ENCODE data around the gene ZNF277.
"Not testable (repeated sequence)": the region's sequence is repeated elsewhere in the genome, so short reads cannot be mapped to it uniquely, and the experiment has no call there.

Gene ZNF277

DNA sequence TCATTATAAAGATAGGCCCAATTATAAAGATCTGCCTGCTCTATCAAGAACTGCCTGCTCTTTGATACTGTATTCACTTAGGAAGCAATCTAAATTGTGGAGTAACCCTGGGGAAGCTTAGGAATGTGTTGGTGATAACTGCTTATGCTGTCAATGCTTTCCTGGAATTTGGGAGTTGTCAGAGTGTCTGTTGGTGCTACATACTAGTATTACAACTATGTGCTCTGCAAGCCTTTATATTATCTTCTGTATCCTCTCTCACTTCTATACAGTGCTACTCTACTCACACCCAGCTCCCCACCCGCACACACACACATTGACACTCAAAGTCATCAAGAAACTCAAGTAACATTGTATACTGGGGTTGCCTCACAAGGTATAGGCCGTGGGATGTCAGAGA, 6.1 kb downstream of the ZNF277 start:
- no peak for DNase-seq

DNA sequence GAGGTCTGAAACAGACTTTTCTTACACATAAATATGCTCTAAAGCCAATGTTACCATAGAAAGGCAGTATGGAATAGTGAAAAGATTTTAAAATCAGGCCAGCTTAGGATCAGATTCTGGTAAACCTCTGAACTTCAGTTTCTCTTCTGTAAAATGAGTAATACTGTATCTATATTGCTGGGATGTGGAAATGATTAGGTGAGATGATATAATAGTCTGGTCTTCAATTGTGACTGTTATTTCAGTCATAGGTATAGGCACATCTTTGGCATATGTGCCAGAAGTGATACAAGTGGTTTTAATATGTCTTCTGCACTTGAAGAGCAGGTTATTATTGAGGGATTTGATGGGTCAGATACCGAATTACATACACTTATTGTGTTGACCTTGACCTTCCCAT, 7.2 kb downstream of the ZNF277 start:
- DNase-seq = no peak

DNA sequence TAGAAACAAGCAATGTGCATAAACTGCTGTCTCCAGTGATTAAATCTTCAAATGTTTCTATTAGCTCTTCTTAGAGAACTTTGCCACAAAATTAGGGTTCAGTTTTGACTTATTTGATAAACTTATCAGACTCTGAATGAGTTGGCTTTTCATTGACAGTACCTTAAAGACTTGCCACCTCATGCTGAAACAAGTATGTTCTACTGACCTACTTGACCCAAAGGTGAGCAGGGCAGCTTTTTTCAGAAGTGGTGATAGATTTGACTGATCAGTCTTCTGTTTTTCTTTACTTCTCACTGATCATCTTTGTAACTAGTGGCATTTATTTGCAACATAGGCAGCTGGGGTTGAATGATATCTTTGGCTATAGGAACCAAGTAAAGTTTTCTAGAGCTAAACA, 7.8 kb downstream of the ZNF277 start:
- no peak for DNase-seq

DNA sequence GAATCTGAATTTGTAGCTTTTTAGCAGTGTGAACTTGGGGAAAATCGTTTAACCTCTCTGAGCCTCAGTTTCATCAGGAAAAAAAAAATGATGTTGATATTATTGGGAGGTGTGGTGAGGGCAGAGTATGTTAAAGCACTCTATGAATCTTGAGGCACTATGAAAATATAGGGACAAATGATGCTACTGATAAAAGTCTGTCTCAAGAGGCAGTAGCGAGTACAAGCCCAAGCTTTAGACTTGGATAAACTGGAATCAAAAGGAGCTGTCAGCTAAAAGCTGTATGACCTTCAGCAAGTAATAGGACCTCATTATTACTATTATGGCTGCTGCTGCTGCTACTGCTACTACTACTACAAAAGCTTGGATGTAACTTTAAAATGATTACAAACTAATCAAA, 8.4 kb downstream of the ZNF277 start:
- DNase-seq = no peak

DNA sequence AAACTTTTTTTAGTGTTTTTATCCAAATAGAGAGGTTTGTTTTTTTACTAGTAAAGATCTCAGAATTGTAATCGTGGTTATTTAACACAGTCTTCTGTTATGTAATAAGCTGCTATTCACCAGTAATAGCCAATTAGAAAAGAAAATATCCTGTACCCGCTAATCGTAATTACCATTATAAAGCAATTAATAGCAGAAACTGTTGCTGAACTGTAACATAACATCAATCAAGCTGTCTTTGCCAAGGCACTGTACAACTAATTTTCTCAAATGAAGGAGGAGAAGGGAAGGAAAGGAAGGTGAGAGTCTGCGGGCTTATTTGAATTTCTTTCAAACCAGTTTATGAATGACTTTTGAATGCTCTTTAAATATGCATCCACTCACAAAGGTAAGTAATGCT, 9.3 kb downstream of the ZNF277 start:
- no peak for DNase-seq

DNA sequence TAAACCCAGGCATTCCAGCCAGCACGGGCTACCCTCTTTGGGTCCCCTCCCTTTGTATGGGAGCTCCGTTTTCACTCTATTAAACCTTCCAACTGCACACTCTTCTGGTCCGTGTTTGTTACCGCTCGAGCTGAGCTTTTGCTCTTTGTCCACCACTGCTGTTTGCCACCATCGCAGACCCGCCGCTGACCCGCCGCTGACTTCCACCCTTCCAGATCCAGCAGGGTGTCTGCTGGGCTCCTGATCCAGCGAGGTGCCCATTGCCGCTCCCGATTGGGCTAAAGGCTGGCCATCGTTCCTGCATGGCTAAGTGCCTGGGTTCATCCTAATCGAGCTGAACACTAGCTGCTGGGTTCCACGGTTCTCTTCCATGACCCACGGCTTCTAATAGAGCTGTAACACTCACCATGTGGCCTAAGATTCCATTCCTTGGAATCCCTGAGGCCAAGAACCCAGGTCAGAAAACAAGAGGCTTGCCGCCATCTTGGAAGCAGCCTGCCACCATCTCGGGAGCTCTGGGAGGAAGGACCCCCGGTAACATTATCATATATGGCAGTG, 14.5 kb downstream of the ZNF277 start:
- DNase-seq = no peak

DNA sequence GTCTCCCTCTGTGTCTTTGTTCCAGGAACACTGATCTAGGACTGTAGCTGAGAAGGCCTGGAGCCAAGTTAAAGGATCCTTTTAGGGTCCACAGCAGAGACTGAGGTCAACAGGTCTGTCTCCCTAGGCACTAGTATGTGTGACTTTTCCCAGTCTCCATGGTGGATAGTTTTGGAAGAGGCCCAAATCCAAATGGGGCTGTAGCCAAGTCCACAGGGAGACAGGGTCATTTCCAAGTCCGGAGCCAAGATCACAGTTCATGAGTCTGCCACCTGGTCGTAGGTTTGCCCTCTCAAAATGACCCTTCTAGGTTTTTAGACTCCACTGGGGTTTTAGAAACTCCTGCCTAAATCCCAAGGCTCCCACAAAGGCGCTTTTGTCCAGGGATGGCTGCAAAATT, 16.8 kb downstream of the ZNF277 start:
- DNase-seq = no peak

DNA sequence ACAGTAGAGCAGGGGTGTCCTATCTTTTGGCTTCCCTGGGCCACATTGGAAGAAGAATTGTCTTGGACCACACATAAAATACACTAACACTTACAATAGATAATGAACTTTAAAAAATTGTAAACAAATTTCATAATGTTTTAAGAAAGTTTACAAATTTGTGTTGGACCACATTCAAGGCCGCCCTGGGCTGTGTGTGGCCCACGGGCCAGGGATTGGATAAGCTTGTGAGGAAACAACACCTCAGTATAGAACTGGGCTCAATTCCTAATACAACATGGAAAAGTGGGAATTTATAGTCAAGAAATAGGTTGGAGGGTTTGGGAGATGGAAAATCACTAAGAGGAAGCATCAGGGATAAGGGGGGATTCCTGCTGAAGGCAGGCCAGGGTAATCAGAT, 17.7 kb downstream of the ZNF277 start:
- no peak for DNase-seq

DNA sequence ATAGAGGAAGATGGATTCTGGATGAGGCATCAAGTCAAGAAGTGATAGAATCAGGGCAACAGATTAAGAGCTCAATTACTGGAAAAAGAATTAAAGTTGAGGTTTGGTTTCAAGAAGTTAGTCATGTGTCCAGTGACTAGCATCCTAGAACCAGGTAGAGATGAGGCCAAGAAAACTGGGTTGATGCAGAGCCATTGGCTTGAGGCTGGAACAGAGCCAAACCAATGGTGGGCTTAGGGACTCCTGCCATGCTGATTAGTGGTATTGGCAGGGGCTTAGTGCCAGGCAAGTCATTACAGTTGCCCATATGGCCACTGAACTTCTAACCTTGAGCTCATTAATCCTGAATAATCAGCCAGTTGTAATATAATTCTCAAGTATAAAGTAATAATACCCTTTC, 18.5 kb downstream of the ZNF277 start:
- no peak for DNase-seq

DNA sequence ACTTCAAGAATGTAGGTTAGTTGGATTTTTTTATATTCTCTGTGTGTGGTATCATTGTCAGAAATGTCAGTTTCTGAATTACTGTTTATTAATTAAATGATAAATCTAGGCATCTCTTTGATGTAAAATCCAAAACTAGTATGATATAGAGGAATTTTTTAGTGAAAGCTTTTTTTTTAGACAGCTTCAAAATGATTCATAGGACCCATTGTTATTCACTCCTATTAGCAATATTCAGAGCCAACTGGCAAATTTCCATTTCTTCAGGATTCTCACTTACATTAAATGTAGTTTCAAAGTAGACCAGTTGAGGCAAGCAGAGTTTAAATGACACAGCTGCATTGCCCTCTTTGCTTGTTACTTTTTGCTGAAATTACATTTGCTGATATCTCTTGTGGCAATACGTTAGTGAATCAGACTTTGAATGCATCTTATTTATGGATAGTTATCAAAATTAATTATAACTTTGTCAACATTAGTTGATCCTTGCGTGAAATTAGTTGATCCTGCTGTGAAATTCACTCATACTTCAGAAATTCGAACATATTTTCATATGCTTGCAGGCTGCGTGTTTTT, 20.3 kb downstream of the ZNF277 start:
- no peak for DNase-seq

DNA sequence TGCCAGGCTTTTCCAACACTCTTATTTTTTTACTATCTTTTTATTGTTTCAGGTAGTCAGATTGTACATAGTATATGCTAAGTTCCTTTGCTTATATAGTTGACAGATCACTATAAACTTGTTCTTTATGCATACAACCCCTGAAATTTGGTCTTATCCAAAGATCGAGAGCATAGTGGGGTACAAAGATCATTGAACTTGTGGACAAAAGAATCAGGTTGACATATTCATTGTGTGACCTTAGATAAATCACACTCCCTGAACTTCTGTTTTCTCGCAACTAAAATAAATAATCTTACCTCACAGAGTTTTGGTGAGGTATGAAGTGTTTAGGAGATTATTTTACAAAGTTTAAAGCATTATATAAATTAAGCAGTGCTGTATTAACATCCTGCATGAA, 22.1 kb downstream of the ZNF277 start:
- no peak for DNase-seq

DNA sequence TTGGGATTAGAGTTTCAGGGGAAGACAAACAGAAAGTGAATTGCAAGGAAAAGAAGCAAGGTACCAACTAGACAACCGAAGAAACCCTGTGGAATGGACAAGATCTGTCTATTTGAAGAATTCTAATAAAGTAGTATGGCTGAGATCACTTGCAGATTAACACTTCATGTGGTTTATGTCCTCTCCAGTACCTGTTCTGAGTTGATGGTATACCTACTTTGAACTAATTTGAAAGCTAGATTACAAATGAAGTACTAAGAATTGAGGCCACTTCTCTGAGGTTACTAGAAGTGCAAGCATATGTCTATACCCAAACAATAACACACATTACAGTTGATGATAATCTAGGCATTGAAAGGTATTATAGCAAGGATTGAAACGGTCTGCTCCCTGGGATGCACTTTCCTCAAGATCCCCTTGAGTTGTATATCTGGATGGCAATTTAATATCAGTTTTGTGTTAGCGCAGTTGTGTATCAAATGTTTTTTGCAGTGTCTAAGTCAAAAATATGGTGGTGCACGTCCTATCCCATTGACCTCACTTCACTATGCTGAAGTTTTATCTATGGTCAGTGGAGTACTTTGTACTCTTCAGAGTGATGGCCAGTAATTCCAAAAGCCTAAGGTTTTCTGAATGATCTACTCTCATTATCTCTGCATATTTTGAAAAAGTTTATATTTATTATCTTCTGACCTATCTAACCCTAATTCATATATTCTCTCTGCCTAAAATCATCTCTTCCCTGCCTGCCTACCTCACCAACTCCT, 25.9 kb downstream of the ZNF277 start:
- DNase-seq = no peak

DNA sequence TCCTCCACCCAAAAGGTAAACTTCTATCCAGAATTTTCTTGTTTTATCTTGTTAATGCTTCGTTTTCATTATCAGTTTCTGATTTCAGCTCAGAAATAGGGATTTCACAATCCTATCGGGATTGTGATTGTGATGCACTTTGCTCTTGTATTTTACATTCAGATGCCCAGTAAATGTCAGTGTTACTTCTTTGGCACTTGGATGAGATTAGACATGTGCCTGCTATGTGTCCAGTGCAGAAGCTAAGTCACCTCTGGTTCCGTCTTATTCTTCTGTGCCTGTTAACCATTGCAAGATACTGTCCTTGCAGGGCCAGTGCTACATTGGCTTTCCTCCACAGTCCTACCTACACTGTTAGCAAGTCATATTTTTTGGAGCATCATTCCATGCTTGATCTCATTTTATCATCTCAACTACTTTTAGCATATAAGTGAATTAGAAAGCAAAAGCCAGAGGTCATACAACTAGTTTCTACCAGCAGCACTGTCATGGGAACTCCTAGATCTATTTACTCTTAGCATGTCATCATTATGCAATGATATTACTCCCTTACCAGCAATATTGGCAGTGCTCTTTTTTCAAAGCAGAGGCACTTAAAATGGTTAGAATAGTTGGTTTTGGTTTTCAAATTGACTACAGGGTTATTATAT, 26.7 kb downstream of the ZNF277 start:
- no peak for DNase-seq

DNA sequence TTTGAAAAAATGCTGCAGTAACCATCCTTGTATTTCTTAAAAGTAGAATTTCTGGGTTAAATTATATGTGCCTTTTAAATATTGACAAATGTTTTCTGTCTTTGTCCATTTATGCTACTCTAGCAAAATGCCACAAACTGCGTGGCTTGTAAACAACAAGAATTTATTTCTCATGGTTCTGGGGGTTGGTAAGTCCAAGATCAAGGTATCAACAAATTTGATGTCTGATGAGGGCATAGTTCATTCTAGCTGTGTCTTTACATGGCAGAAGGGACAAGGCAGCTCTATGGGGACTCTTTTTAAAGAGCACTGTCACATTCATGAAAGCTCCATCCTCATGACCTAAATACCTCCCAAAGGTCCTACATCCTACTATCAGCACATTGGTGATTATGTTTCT, 27.7 kb downstream of the ZNF277 start:
- DNase-seq = no peak

DNA sequence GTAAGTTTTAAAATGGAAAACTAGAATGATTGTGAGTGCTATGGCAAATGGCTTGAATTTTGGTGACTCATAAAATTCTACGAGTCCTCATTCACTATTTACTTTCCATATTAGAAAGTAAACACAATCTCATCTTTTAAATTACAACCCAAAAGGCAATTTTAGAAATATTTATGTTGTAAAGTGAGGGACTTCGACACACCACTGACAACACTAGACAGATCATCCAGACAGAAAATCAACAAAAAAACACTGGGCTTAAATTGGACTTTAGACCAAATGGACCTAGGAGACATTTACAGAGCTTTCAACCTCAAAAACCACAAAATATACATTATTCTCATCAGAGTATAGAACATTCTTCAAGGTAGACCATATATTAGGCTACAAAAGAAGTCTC, 30.1 kb downstream of the ZNF277 start:
- DNase-seq = no peak

DNA sequence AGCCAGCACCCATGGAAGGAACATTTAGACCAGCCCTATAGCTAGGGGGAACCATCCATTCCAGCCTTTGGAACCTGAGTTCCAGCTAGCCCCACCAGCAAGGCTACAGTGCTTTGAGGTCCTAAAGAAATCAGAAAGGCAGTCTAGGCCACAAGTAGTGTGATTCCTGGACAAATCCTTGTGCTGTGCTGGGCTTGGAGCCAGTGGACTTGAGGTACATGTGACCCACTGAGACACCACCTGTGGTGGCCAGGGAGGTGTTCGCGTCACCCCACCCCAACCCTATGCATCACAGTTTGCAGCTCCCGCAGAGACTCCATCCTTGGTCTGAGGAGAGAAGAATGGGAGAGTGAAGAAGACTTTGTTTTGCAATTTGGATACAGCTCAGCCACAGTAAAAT, 31.8 kb downstream of the ZNF277 start:
- no peak for DNase-seq

DNA sequence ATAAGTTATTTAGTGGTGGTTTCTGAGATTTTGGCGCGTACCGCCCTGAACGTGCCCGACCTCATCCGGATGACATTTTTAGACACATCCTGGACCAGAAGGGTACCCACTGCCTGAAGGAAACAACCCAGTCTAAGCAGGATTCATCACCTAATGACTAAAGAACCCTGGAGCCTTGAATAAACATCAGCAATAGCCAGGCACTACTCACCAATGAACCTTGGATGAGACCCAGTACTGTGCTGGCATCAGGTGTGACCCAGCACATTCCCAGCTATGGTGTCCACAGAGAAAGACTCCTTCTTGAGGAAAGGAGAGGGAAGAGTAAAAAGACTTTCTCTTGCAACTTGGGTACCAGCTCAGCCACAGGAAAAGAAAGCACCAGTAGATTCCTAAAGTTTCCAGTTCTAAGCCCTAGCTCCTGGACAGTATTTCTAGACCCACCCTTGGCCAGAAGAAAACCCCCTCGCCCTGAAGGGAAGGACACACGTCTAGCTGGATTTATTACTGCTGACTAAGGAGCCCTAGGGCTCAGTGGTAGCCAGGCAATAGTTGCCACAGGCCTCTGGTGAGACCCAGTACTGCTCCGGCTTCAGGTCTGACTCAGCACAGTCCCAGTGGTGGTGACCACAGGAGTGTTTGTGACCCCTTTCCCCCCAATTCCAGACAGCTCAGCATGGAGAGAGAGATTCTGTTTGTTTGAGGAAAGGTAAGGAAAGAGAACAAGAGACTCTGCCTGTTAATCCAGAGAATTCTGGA, 32.5 kb downstream of the ZNF277 start:
- no peak for DNase-seq

DNA sequence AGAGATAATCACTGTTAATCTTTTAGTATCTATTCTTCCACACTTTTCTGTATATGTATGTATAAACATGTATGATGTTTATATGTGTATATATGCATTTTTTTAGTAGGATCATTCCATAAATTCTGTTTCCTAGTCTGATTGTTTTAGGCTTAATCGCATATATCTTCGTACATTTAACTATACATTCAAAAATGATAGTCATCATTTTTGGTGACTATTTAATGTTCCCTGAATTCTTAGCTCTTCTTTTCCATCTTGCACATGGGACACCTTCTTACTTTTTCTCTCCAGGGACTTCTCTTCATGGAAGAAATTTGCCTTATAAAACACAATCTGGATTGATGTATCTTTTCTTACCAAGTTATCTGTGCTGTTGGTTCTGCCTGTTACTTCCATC, 42.1 kb downstream of the ZNF277 start:
- no peak for DNase-seq

DNA sequence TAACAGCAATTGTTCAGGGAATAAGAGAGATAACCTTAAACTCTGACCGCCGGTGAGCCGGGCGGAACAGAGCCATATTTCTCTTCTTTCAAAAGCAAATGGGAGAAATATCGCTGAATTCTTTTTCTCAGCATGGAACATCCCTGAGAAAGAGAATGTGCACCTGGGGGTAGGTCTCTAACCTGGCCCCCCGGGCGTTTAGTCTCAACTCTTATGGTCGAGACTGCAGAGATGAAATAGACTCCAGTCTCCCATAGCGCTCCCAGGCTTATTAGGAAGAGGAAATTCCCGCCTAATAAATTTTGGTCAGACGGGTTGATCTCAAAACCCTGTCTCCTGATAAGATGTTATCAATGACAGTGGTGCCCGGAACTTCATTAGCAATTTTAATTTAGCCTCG, 43.5 kb downstream of the ZNF277 start:
- not testable (repeated sequence) for DNase-seq

DNA sequence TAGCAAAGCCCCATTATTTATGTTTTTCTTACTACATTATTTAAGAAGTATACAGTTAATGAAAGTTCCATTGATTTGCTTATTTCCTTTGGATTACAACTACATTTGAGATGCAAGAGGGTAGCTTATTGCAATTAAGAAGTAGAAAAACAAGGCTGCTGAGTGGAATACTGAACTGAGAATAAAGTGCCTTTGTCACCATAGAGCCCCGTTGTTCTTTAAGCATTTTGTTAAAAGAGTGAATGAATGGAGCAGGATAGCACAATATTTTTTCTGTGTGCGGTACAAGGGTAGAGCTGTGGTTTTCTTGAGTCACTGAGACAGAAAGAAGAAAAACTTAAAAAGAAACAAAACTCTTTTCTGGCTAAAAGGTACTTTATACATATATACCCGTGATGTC, 45.6 kb downstream of the ZNF277 start:
- no peak for DNase-seq

DNA sequence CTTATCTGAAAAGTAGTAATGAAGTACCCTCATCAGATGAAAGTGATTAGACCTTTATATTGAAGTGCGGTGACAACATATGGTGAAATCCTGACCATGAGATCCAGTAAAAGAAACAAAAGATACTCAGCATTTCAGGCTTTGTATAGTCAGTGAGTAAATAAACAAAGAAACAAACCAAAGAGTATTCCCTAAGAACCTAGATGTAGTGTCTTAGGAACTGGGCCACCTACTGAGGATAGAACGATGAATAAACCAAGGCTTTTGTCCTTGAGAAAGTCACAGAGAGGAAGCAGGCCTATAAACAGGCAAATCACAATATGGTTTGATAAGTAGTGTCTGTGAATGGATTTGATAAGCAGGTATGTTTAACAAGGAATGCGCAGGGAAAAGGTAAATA, 46.2 kb downstream of the ZNF277 start:
- DNase-seq = no peak

DNA sequence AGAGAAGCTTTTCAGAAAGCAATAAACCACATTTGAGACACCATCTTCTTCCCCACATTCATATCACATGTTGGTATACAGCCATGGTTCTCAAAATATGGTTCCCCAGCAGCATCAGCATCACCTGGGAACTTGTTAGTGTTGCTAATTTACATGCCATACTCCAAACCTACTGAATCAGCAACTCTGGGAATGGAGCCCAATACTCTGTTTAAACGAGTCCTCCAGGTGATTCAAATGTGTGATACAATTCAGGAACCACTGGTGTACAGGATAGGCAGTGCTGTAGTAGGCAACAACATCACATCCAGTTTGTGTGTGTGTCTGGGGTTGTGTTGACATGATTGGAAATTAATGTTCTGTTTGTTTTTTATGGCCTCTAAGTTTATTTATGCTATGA, 47.7 kb downstream of the ZNF277 start:
- DNase-seq = no peak

DNA sequence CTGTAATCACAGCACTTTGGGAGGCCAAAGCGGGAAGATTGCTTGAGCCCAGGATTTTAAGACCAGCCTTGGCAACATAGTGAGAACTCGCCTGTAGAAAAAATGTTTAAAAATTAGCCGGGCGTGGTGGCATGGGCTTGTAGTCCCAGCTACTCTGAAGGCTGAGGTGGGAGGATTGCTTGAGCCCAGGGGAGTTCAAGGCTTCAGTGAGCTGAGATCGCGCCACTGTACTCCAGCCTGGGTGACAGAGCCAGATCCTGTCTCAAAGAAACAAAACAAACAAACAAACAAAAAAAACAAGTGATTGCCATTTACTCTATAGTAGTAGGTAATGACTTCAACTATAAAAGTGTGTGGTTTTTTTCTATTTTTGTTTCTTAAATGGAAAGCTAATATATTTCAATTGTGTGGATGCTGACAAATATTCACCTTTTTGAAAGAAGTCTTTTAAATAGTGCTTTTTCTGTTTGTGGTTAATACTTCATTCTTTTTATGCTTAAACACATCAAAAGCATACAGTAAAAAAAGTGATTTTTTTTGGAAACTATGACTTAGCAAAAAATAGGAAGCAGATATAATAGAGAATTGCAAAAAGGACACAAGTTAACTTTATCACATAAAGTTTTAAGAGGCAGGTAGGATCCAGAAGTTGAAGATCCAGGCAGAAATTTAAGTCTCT, 48.4 kb downstream of the ZNF277 start:
- no peak for DNase-seq

Measured in Kasumi-1 (cell line).